ENCODE data around the gene VMP1.

VMP1 gene

DNA sequence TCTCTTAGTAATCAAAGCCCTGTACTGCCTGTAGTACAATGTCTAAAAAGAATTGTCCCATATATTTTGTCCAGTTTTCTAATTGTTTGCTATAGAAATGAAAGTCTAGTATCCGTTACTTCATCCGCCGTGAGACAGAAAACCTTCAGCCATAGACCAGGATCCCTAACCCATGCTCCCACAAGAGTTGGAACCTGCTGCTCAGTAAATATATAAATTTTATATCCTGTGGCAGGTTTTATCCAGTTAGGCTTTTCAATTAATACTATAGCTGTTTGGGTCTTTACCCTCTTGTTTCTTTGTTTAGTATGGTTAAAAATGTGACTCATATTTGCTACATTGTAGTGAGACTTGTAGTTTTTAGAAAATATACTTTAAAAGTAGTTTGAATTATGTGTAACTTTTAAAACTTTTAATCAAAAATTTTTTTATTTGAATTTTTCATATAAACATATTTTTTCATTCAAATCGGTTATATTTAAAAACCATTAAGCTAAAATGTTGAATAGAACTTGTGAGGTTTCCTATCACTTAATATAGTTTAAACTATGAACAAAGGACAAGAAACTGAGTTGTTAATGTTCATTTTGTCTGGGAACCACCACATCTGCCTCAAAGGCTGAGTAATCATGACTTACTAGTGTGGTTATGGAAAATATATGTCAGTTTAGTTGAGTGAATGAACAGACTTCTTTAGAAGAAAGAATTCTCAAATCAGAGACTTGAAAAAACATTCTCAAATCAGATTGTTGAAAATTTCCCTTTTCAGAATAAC, 54.8 kb downstream of the VMP1 start:
- Histone ChIP-seq H2AFZ (ENCODE audit: low read length, unreplicated experiment) (no peak overlapping the region), H3K27me3 (ENCODE audit: insufficient read depth, low read length) (no peaks in the 10 kb centered on the region), H3K79me2 (ENCODE audit: control insufficient read depth, insufficient read depth, low read length, unreplicated experiment) (peaks cover 25% of the 10 kb centered on the region), H3K4me3 (ENCODE audit: low read depth, low read length) (peak overlapping the region; percentile 26; the same call in 1 of the 2 replicates), H3K4me1 (ENCODE audit: control insufficient read depth, insufficient read depth, low read length, unreplicated experiment) (peaks cover 45% of the 10 kb centered on the region), H3K36me3 (ENCODE audit: insufficient read depth, low read length) (peaks cover 25% of the 10 kb centered on the region), H3K27ac (ENCODE audit: low read depth, low read length) (peak overlapping the region; percentile 99)

GRCh38 chr17:59762824-59763374, 55.4 kb downstream of the VMP1 start:
- peaks cover 46% of the 10 kb centered on the region for H3K4me1 ChIP-seq (ENCODE audit: control insufficient read depth, insufficient read depth, low read length, unreplicated experiment)
- peak overlapping the region; percentile 99 for H3K27ac ChIP-seq (ENCODE audit: low read depth, low read length)
- H2AFZ ChIP-seq (ENCODE audit: low read length, unreplicated experiment), result no peak overlapping the region
- H3K79me2 ChIP-seq (ENCODE audit: control insufficient read depth, insufficient read depth, low read length, unreplicated experiment), result peaks cover 23% of the 10 kb centered on the region
- peaks cover 24% of the 10 kb centered on the region for H3K36me3 ChIP-seq (ENCODE audit: insufficient read depth, low read length)
- peak overlapping the region; percentile 11; the same call in 1 of the 2 replicates for H3K4me3 ChIP-seq (ENCODE audit: low read depth, low read length)
- no peaks in the 10 kb centered on the region for H3K27me3 ChIP-seq (ENCODE audit: insufficient read depth, low read length)

- Histone ChIP-seq H3K79me2 (ENCODE audit: control insufficient read depth, insufficient read depth, low read length, unreplicated experiment) (peaks cover 18% of the 10 kb centered on the region), H3K4me1 (ENCODE audit: control insufficient read depth, insufficient read depth, low read length, unreplicated experiment) (peaks cover 49% of the 10 kb centered on the region), H3K36me3 (ENCODE audit: insufficient read depth, low read length) (peaks cover 17% of the 10 kb centered on the region), H3K27ac (ENCODE audit: low read depth, low read length) (peak overlapping the region; percentile 99), H3K4me3 (ENCODE audit: low read depth, low read length) (no peak overlapping the region), H2AFZ (ENCODE audit: low read length, unreplicated experiment) (no peak overlapping the region), H3K27me3 (ENCODE audit: insufficient read depth, low read length) (no peaks in the 10 kb centered on the region)
Observed at GRCh38 chr17:59763861-59764260, 56.4 kb downstream of the VMP1 start.

- H3K27me3 ChIP-seq (ENCODE audit: insufficient read depth, low read length), result no peaks in the 10 kb centered on the region
- no peak overlapping the region for H3K4me3 ChIP-seq (ENCODE audit: low read depth, low read length)
- no peak overlapping the region for H2AFZ ChIP-seq (ENCODE audit: low read length, unreplicated experiment)
- peaks cover 18% of the 10 kb centered on the region for H3K79me2 ChIP-seq (ENCODE audit: control insufficient read depth, insufficient read depth, low read length, unreplicated experiment)
- H3K27ac ChIP-seq (ENCODE audit: low read depth, low read length), result peak overlapping the region; percentile 99
- peaks cover 15% of the 10 kb centered on the region for H3K36me3 ChIP-seq (ENCODE audit: insufficient read depth, low read length)
- H3K4me1 ChIP-seq (ENCODE audit: control insufficient read depth, insufficient read depth, low read length, unreplicated experiment), result peaks cover 51% of the 10 kb centered on the region
Observed at GRCh38 chr17:59764292-59764741, 56.9 kb downstream of the VMP1 start.

DNA sequence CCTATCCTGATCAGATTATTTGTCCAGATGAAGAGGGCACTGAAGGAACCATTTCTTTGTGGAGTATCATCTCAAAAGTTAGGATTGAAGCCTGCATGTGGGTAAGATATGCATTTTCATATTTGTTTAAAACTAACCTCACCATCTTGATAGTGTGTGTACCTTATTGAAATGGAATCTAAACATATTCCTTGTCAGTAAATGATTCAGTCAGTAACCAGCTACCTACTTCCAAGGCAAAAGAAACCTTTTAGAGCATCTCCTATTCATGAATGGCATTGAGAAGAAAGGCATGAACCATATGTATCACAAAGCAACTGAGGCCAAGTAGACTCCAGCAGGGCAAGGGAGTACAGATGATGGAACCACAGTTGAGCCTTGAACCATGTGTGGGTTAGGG, 57.6 kb downstream of the VMP1 start:
- H3K27ac ChIP-seq (ENCODE audit: low read depth, low read length), result peak overlapping the region; percentile 99
- peaks cover 11% of the 10 kb centered on the region for H3K36me3 ChIP-seq (ENCODE audit: insufficient read depth, low read length)
- H3K79me2 ChIP-seq (ENCODE audit: control insufficient read depth, insufficient read depth, low read length, unreplicated experiment), result peaks cover 18% of the 10 kb centered on the region
- no peaks in the 10 kb centered on the region for H3K27me3 ChIP-seq (ENCODE audit: insufficient read depth, low read length)
- peaks cover 58% of the 10 kb centered on the region for H3K4me1 ChIP-seq (ENCODE audit: control insufficient read depth, insufficient read depth, low read length, unreplicated experiment)
- H2AFZ ChIP-seq (ENCODE audit: low read length, unreplicated experiment), result no peak overlapping the region
- H3K4me3 ChIP-seq (ENCODE audit: low read depth, low read length), result no peak overlapping the region

GRCh38 chr17:59766491-59766890, 59.0 kb downstream of the VMP1 start:
- Histone ChIP-seq H3K27me3 (ENCODE audit: insufficient read depth, low read length) (no peaks in the 10 kb centered on the region), H2AFZ (ENCODE audit: low read length, unreplicated experiment) (no peak overlapping the region), H3K79me2 (ENCODE audit: control insufficient read depth, insufficient read depth, low read length, unreplicated experiment) (peaks cover 18% of the 10 kb centered on the region), H3K4me1 (ENCODE audit: control insufficient read depth, insufficient read depth, low read length, unreplicated experiment) (peaks cover 61% of the 10 kb centered on the region), H3K27ac (ENCODE audit: low read depth, low read length) (peak overlapping the region; percentile 77), H3K4me3 (ENCODE audit: low read depth, low read length) (no peak overlapping the region), H3K36me3 (ENCODE audit: insufficient read depth, low read length) (peaks cover 11% of the 10 kb centered on the region)

- peaks cover 11% of the 10 kb centered on the region for H3K36me3 ChIP-seq (ENCODE audit: insufficient read depth, low read length)
- H3K79me2 ChIP-seq (ENCODE audit: control insufficient read depth, insufficient read depth, low read length, unreplicated experiment), result peaks cover 13% of the 10 kb centered on the region
- no peak overlapping the region for H2AFZ ChIP-seq (ENCODE audit: low read length, unreplicated experiment)
- H3K27ac ChIP-seq (ENCODE audit: low read depth, low read length), result peak overlapping the region; percentile 77
- no peak overlapping the region for H3K4me3 ChIP-seq (ENCODE audit: low read depth, low read length)
- no peaks in the 10 kb centered on the region for H3K27me3 ChIP-seq (ENCODE audit: insufficient read depth, low read length)
- peaks cover 54% of the 10 kb centered on the region for H3K4me1 ChIP-seq (ENCODE audit: control insufficient read depth, insufficient read depth, low read length, unreplicated experiment)
Observed at GRCh38 chr17:59767176-59767575, 59.7 kb downstream of the VMP1 start.

DNA sequence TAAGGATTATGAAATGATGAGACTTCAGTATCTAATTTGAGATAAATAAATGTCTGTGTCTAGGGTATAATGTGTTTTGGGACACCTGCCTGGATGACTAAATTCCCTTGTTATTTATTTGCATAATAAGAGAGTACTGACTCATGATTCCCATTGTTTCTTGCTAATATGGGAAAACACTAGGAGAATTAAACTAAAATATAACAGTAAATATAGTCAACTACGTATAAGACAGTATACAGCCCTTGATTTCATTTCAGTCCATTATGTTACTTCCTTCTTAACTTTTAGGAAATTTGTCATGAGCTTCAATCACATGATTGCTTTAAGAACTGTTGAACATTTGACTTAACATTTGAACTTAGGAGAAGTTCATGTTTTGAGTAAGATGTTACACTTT, 62.4 kb downstream of the VMP1 start:
- peak overlapping the region; percentile 83 for H3K27ac ChIP-seq (ENCODE audit: low read depth, low read length)
- peaks cover 10% of the 10 kb centered on the region for H3K36me3 ChIP-seq (ENCODE audit: insufficient read depth, low read length)
- peaks cover 5% of the 10 kb centered on the region for H3K79me2 ChIP-seq (ENCODE audit: control insufficient read depth, insufficient read depth, low read length, unreplicated experiment)
- no peak overlapping the region for H3K4me3 ChIP-seq (ENCODE audit: low read depth, low read length)
- no peaks in the 10 kb centered on the region for H3K27me3 ChIP-seq (ENCODE audit: insufficient read depth, low read length)
- H3K4me1 ChIP-seq (ENCODE audit: control insufficient read depth, insufficient read depth, low read length, unreplicated experiment), result peaks cover 32% of the 10 kb centered on the region
- H2AFZ ChIP-seq (ENCODE audit: low read length, unreplicated experiment), result no peak overlapping the region

DNA sequence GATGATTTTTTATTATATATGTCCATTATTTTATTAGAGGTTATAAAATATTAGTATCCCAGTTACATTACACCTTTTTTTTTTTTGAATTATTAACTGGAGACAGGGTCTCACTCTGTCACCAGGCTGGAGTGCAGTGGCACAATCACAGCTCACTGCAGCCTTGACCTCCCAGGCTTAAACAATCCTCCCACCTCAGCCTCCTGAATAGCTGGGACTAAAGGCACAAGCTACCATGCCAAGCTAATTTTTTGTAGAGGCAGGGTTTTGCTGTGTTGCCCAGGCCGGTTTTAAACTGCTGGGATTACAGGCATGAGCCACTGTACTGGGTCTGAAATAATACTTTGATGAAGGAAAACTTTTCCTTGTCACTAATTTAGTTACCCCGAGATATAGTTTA, 63.6 kb downstream of the VMP1 start:
- Histone ChIP-seq H3K4me1 (ENCODE audit: control insufficient read depth, insufficient read depth, low read length, unreplicated experiment) (peaks cover 29% of the 10 kb centered on the region), H3K27ac (ENCODE audit: low read depth, low read length) (peak overlapping the region; percentile 83; the same call in 1 of the 2 replicates)

DNA sequence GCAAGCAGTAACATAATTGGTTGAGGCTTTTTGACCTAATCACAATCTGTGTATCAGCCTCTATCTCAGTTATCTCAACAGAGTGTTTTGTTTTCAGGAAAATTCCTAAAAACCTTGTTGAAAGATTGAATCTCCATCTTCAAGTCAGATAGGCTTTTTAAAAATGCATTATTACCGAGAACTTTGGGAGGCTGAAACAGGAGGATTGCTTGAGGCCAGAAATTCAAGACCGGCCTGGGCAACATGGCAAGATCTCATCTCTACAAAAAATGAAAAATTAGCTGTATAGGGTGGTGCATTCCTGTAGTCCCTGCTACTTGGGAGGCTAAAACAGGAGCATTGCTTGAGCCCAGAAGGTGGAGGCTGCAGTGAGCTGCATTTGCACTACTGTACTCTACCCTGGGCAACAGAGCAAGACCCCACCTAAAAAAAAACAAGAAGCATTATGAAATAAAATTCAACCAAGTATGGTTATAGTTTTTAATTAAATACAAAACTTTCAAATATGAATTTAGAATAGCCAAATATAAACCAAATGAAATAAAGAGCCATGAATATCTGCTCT, 68.4 kb downstream of the VMP1 start:
- Histone ChIP-seq H3K36me3 (ENCODE audit: insufficient read depth, low read length) (peaks cover 17% of the 10 kb centered on the region), H2AFZ (ENCODE audit: low read length, unreplicated experiment) (no peak overlapping the region), H3K27me3 (ENCODE audit: insufficient read depth, low read length) (no peaks in the 10 kb centered on the region), H3K4me3 (ENCODE audit: low read depth, low read length) (no peak overlapping the region), H3K27ac (ENCODE audit: low read depth, low read length) (no peak overlapping the region), H3K4me1 (ENCODE audit: control insufficient read depth, insufficient read depth, low read length, unreplicated experiment) (no peaks in the 10 kb centered on the region), H3K79me2 (ENCODE audit: control insufficient read depth, insufficient read depth, low read length, unreplicated experiment) (no peaks in the 10 kb centered on the region)

More for the DNA sequence above, 63.6 kb downstream of the VMP1 start:
- no peaks in the 10 kb centered on the region for H3K27me3 ChIP-seq (ENCODE audit: insufficient read depth, low read length)
- H3K36me3 ChIP-seq (ENCODE audit: insufficient read depth, low read length), result peaks cover 11% of the 10 kb centered on the region
- H2AFZ ChIP-seq (ENCODE audit: low read length, unreplicated experiment), result no peak overlapping the region
- H3K4me3 ChIP-seq (ENCODE audit: low read depth, low read length), result no peak overlapping the region
- peaks cover 4% of the 10 kb centered on the region for H3K79me2 ChIP-seq (ENCODE audit: control insufficient read depth, insufficient read depth, low read length, unreplicated experiment)
